HEK293 (cell line): ENCODE results near the gene TRNP1.

Source experiments
- CTCF ChIP-seq: fragments of 450-650 bp; formaldehyde crosslinking; IDR thresholded peaks from 2 replicates; pipeline ENCODE4 v1.5.1; 2016; ENCODE audit warnings: missing biosample characterization, missing genetic modification characterization
- ZNF776 ChIP-seq: fragments of 450-650 bp; formaldehyde crosslinking; IDR thresholded peaks from 2 replicates; pipeline ENCODE4 v1.5.0; 2017; ENCODE audit warnings: missing biosample characterization, missing genetic modification characterization, borderline replicate concordance

GRCh38 chr1:26996665-26997064 lies 3.2 kb downstream of the TRNP1 start:
- TF ChIP-seq ZNF776 (tag by site-specific recombination) (no peak), CTCF (tag by site-specific recombination) (no peak)
